ENCODE results near the gene MAMSTR.

- peak; percentile 73 for TF ChIP-seq CTCF (IDR thresholded peaks at IDR 0.05; ENCODE audit: insufficient read depth, low read depth, low read length)
- no peak for TF ChIP-seq EZH2 (IDR thresholded peaks at IDR 0.05; ENCODE audit: insufficient read depth, low read length)
These were observed 44.4 kb downstream of the MAMSTR start for GRCh38 chr19:48674921-48675824.
